Liver (tissue), 3 donors: ENCODE data around the gene LTBP2.

Experiments used
- EGR1 ChIP-seq, 2 donors: IDR thresholded peaks; 2 replicates each; pipeline ENCODE4 v1.6.1; 2016 to 2018; ENCODE audit warnings: antibody characterized with exemption in 2 of 2, low read depth in 2 of 2
- RXRA ChIP-seq, 2 donors: IDR thresholded peaks; 2 replicates each; pipeline ENCODE4 v1.6.1; 2017 to 2018; ENCODE audit warnings: antibody characterized with exemption in 2 of 2, mild to moderate bottlenecking in 1 of 2
- TAF1 ChIP-seq: conservative IDR thresholded peaks from 2 replicates; pipeline ENCODE4 v1.6.1; 2016; ENCODE audit warnings: antibody characterized with exemption, mild to moderate bottlenecking
- TF ChIP-seq, protein P1 (sequence below): fragments of 150-350 bp; IDR thresholded peaks from 2 replicates; pipeline ENCODE4 v1.5.1; 2017; ENCODE audit warnings: improper control_type of control experiment, low read depth, low read length; ENCODE audit not compliant: missing input control
- donor health status: healthy.
- donor health status: healthy.

DNA sequence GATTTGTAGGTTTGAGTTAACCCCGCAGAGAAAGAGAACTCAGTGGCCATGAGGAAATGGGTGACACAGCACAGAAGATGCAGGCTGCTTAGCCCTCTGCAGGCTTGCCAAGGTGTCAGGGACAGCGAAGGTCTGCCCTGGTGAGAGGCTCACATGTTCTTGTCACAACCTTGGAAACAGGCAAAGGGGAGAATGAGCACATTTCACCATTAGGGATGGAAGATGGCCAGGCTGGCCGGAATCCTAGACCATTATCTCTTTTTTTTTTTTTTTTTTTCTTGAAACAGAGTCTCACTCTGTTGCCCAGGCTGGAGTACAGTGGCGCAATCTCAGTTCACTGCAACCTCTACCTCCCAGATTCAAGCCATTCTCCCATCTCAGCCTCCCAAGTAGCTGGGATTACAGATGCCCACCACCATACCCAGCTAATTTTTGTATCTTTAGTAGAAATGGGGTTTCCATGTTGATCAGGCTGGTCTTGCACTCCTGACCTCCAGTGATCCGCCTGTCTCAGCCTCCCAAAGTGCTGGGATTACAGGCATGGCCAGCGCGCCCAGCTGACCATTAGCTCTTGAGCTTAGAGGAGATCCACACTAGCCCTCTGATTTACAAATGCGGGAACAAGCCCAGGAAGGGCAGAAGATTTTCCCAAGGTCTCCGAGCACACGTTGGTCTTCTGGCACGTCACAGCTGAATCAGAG lies 34.6 kb downstream of the LTBP2 start:
- no peak for TF ChIP-seq TAF1
- TF ChIP-seq EGR1 (IDR thresholded peaks at IDR 0.05; ENCODE audit: low read depth in 2 of 2), result no peak
- TF ChIP-seq, protein P1, sequence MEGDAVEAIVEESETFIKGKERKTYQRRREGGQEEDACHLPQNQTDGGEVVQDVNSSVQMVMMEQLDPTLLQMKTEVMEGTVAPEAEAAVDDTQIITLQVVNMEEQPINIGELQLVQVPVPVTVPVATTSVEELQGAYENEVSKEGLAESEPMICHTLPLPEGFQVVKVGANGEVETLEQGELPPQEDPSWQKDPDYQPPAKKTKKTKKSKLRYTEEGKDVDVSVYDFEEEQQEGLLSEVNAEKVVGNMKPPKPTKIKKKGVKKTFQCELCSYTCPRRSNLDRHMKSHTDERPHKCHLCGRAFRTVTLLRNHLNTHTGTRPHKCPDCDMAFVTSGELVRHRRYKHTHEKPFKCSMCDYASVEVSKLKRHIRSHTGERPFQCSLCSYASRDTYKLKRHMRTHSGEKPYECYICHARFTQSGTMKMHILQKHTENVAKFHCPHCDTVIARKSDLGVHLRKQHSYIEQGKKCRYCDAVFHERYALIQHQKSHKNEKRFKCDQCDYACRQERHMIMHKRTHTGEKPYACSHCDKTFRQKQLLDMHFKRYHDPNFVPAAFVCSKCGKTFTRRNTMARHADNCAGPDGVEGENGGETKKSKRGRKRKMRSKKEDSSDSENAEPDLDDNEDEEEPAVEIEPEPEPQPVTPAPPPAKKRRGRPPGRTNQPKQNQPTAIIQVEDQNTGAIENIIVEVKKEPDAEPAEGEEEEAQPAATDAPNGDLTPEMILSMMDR, result no peak
- TF ChIP-seq RXRA (IDR thresholded peaks at IDR 0.05), result no peak
